Measurements from ENCODE around the gene SLC7A5. TPM values are rescaled to one million over a fixed set of nuclear protein-coding genes. Genes with fewer than 3 reads are reported as not detected.
"Not testable (repeated sequence)": the region's sequence is repeated elsewhere in the genome, so short reads cannot be mapped to it uniquely, and the experiment has no call there.

SLC7A5 gene
- total and polyA plus RNA-seq, 2 of the 13 experiments (the other 11 are each of a cell fraction or from before 2014, with no cell fraction given) = 79.6 to 155 TPM

DNA sequence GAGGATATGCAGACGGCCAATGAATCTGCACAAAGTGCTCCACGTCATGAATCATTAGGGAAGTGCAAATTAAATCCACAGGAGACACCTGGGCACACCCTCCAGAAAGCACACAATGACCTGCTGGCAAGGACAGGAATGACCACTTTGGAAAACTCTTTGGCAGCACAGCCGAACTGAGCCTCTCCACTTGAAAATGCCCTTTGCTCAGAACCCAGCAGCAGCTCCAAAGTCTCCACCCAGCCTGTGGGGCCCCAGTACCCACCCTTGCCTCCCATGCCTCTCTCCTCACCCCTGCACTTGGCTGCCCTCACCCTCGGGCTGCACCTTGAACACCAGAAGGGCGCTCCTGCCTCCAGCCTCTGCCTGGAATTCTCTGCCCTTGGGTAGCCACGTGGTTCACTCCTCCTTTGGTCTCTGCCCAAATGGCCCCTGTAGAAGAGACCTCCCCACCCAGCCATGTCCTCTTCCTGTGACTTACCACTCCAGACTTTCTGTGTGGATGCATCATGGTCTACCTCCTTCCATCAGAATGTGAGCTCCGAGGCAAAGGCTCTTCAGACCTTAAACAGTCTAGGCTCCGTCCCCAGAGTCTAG, 16.2 kb upstream of the SLC7A5 start (continued):
- TF ChIP-seq, protein P1, sequence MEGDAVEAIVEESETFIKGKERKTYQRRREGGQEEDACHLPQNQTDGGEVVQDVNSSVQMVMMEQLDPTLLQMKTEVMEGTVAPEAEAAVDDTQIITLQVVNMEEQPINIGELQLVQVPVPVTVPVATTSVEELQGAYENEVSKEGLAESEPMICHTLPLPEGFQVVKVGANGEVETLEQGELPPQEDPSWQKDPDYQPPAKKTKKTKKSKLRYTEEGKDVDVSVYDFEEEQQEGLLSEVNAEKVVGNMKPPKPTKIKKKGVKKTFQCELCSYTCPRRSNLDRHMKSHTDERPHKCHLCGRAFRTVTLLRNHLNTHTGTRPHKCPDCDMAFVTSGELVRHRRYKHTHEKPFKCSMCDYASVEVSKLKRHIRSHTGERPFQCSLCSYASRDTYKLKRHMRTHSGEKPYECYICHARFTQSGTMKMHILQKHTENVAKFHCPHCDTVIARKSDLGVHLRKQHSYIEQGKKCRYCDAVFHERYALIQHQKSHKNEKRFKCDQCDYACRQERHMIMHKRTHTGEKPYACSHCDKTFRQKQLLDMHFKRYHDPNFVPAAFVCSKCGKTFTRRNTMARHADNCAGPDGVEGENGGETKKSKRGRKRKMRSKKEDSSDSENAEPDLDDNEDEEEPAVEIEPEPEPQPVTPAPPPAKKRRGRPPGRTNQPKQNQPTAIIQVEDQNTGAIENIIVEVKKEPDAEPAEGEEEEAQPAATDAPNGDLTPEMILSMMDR (CRISPR knock-in tag; IDR thresholded peaks at IDR 0.05) = peak; percentile 6; the same call in 1 of the 2 replicates
- TF ChIP-seq, protein P2, sequence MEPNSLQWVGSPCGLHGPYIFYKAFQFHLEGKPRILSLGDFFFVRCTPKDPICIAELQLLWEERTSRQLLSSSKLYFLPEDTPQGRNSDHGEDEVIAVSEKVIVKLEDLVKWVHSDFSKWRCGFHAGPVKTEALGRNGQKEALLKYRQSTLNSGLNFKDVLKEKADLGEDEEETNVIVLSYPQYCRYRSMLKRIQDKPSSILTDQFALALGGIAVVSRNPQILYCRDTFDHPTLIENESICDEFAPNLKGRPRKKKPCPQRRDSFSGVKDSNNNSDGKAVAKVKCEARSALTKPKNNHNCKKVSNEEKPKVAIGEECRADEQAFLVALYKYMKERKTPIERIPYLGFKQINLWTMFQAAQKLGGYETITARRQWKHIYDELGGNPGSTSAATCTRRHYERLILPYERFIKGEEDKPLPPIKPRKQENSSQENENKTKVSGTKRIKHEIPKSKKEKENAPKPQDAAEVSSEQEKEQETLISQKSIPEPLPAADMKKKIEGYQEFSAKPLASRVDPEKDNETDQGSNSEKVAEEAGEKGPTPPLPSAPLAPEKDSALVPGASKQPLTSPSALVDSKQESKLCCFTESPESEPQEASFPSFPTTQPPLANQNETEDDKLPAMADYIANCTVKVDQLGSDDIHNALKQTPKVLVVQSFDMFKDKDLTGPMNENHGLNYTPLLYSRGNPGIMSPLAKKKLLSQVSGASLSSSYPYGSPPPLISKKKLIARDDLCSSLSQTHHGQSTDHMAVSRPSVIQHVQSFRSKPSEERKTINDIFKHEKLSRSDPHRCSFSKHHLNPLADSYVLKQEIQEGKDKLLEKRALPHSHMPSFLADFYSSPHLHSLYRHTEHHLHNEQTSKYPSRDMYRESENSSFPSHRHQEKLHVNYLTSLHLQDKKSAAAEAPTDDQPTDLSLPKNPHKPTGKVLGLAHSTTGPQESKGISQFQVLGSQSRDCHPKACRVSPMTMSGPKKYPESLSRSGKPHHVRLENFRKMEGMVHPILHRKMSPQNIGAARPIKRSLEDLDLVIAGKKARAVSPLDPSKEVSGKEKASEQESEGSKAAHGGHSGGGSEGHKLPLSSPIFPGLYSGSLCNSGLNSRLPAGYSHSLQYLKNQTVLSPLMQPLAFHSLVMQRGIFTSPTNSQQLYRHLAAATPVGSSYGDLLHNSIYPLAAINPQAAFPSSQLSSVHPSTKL (CRISPR knock-in tag; IDR thresholded peaks at IDR 0.05) = peak; percentile 36; the same call in 1 of the 2 replicates
- peak; percentile 42; the same call in 1 of the 2 replicates for TF ChIP-seq RAD21 (CRISPR knock-in tag; IDR thresholded peaks at IDR 0.05)
- TF ChIP-seq MXI1 (IDR thresholded peaks at IDR 0.05; ENCODE audit: borderline replicate concordance, low read depth, low read length) = peak; percentile 12; the same call in 1 of the 3 replicates
- not testable (repeated sequence) for TF ChIP-seq LCORL (IDR thresholded peaks at IDR 0.05); HNF4G (CRISPR knock-in tag; IDR thresholded peaks at IDR 0.05; ENCODE audit: borderline replicate concordance, low read depth)
- peak; percentile 68 for TF ChIP-seq LCORL (CRISPR knock-in tag; IDR thresholded peaks at IDR 0.05)
- TF ChIP-seq, protein P3, sequence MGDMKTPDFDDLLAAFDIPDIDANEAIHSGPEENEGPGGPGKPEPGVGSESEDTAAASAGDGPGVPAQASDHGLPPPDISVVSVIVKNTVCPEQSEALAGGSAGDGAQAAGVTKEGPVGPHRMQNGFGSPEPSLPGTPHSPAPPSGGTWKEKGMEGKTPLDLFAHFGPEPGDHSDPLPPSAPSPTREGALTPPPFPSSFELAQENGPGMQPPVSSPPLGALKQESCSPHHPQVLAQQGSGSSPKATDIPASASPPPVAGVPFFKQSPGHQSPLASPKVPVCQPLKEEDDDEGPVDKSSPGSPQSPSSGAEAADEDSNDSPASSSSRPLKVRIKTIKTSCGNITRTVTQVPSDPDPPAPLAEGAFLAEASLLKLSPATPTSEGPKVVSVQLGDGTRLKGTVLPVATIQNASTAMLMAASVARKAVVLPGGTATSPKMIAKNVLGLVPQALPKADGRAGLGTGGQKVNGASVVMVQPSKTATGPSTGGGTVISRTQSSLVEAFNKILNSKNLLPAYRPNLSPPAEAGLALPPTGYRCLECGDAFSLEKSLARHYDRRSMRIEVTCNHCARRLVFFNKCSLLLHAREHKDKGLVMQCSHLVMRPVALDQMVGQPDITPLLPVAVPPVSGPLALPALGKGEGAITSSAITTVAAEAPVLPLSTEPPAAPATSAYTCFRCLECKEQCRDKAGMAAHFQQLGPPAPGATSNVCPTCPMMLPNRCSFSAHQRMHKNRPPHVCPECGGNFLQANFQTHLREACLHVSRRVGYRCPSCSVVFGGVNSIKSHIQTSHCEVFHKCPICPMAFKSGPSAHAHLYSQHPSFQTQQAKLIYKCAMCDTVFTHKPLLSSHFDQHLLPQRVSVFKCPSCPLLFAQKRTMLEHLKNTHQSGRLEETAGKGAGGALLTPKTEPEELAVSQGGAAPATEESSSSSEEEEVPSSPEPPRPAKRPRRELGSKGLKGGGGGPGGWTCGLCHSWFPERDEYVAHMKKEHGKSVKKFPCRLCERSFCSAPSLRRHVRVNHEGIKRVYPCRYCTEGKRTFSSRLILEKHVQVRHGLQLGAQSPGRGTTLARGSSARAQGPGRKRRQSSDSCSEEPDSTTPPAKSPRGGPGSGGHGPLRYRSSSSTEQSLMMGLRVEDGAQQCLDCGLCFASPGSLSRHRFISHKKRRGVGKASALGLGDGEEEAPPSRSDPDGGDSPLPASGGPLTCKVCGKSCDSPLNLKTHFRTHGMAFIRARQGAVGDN (CRISPR knock-in tag; IDR thresholded peaks at IDR 0.05) = peak; percentile 79
- TF ChIP-seq RXRA (CRISPR knock-in tag; IDR thresholded peaks at IDR 0.05) = peak; percentile 41
- TF ChIP-seq POLR2A (IDR thresholded peaks at IDR 0.05; ENCODE audit: insufficient read depth in 1 of 2, low read depth in 2 of 2, low read length in 2 of 2) = peak in 1 of 2 experiments; percentile 39; a peak in 1 of 4 replicates
- TF ChIP-seq, protein P4, sequence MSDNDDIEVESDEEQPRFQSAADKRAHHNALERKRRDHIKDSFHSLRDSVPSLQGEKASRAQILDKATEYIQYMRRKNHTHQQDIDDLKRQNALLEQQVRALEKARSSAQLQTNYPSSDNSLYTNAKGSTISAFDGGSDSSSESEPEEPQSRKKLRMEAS (IDR thresholded peaks at IDR 0.05) = peak; percentile 54; the same call in 1 of the 2 replicates
- peak; percentile 73 for TF ChIP-seq HNF4G (IDR thresholded peaks at IDR 0.05; ENCODE audit: borderline replicate concordance, low read depth, low read length)
- 0 out of 2 replicates have a peak, but pooled peaks have one; percentile 19 for TF ChIP-seq ZFP90 (CRISPR knock-in tag; IDR thresholded peaks at IDR 0.05; ENCODE audit: borderline replicate concordance)
- TF ChIP-seq ZNF160 (CRISPR knock-in tag; IDR thresholded peaks at IDR 0.05) = 0 out of 2 replicates have a peak, but pooled peaks have one; percentile 59
- TF ChIP-seq, protein P5, sequence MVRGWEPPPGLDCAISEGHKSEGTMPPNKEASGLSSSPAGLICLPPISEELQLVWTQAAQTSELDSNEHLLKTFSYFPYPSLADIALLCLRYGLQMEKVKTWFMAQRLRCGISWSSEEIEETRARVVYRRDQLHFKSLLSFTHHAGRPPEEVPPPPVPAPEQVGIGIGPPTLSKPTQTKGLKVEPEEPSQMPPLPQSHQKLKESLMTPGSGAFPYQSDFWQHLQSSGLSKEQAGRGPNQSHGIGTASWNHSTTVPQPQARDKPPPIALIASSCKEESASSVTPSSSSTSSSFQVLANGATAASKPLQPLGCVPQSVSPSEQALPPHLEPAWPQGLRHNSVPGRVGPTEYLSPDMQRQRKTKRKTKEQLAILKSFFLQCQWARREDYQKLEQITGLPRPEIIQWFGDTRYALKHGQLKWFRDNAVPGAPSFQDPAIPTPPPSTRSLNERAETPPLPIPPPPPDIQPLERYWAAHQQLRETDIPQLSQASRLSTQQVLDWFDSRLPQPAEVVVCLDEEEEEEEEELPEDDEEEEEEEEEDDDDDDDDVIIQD (CRISPR knock-in tag; IDR thresholded peaks at IDR 0.05; ENCODE audit: low read depth) = peak; percentile 40; the same call in 1 of the 2 replicates
- 0 out of 2 replicates have a peak, but pooled peaks have one; percentile 16 for TF ChIP-seq ZNF263 (CRISPR knock-in tag; IDR thresholded peaks at IDR 0.05)
- peak; percentile 66 for TF ChIP-seq REPIN1 (CRISPR knock-in tag; IDR thresholded peaks at IDR 0.05; ENCODE audit: borderline replicate concordance, low read depth)
